DND-41 (cell line): ENCODE data around the gene LRRC27.

Experiments
- CTCF ChIP-seq: IDR thresholded peaks from 2 replicates; pipeline ENCODE4 v1.5.1; 2012; ENCODE audit warnings: borderline replicate concordance, low read length, moderate library complexity, mild to moderate bottlenecking; ENCODE audit not compliant: poor library complexity, severe bottlenecking; ENCODE audit errors: extremely low read depth
- EZH2 ChIP-seq: IDR thresholded peaks from 3 replicates; pipeline ENCODE4 v1.6.1; 2012; ENCODE audit warnings: borderline replicate concordance, low read depth, mild to moderate bottlenecking, moderate library complexity, low read length, inconsistent platforms; ENCODE audit not compliant: severe bottlenecking

GRCh38 chr10:132309879-132310591, 22.0 kb upstream of the LRRC27 start:
- no peak for TF ChIP-seq CTCF
- TF ChIP-seq EZH2 = no peak
